HCT116 (cell line): Measurements from ENCODE around the gene PCDHA10. TPM values are rescaled to one million over a fixed set of nuclear protein-coding genes. Genes with fewer than 3 reads are reported as not detected.
A peak's percentile ranks its signal among the peaks of the same experiment; 100 is the strongest.

Experiments
- ATAC-seq: fragments of 200-7000 bp; cut with Tn5 transposase; 2 replicates; pipeline ENCODE4 v1.9.1; 2020; ENCODE audit warnings: mild to moderate bottlenecking, moderate library complexity
- BruUV-seq: library from RNA; stranded (reverse); fragments of 400-500 nt; replicated peaks from 2 replicates; lab custom pipeline; 2021; lab: Mats Ljungman, UMichigan
- CTCF ChIA-PET: fragments of 300-600 bp; sonication (Branson Sonifier 250); formaldehyde crosslinking; loops from one replicate; lab custom pipeline; 2021; ENCODE audit warnings: antibody characterized with exemption; lab: Charles Lee
- POLR2A ChIA-PET: fragments of 300-600, 350-600 bp; sonication (Branson Sonifier 250); formaldehyde crosslinking; loops from one replicate; lab custom pipeline; 2021; ENCODE audit warnings: antibody characterized with exemption; lab: Charles Lee
- RAD21 ChIA-PET, 2 experiments: fragments of 300-600 bp; sonication (Branson Sonifier 250); formaldehyde crosslinking; loops; one replicate each; lab custom pipeline; 2023; ENCODE audit warnings: low total read pairs in 2 of 2; ENCODE audit not compliant: uncharacterized antibody in 2 of 2, unreplicated experiment in 2 of 2, low non-redundant PET in 1 of 2; lab: Charles Lee
- DNase-seq: peaks from one replicate; pipeline ENCODE4 v3.0.0-alpha.2; 2010; ENCODE audit warnings: low read depth, low spot score
- H2AFZ ChIP-seq: fragments of 200-600 bp; shearing (Covaris generic), sonication (generic); 2 replicates; pipeline ENCODE4 v1.6.1; 2017; ENCODE audit warnings: low read depth, mixed run types, mixed read lengths, antibody characterized with exemption, low read length; ENCODE audit not compliant: poor library complexity, severe bottlenecking
- H3K27ac ChIP-seq: 2 replicates; pipeline ENCODE4 v1.5.1; 2012; ENCODE audit warnings: low read depth, low read length
- H3K27me3 ChIP-seq: fragments of 200-600 bp; sonication (generic); 2 replicates; pipeline ENCODE4 v1.6.1; 2016; ENCODE audit warnings: mixed run types, low read length, mixed read lengths; ENCODE audit not compliant: insufficient read depth
- H3K36me3 ChIP-seq, 2 experiments: fragments of 200-500 bp in 1 of 2; fragments of 200-600 bp in 1 of 2; sonication (Bioruptor generic) in 1 of 2; sonication (generic) in 1 of 2; 2 replicates each; pipeline versions ENCODE4 v1.5.1 to v1.6.1; 2014 to 2016; ENCODE audit warnings: low read length in 2 of 2, inconsistent platforms in 1 of 2, mixed read lengths in 1 of 2, mixed run types in 1 of 2; ENCODE audit not compliant: insufficient read depth in 2 of 2, control insufficient read depth in 1 of 2
- H3K4me1 ChIP-seq, 2 experiments: fragments of 200-600 bp in 1 of 2; sonication (generic) in 1 of 2; 2 replicates each; pipeline versions ENCODE4 v1.5.1 to v1.6.1; 2012 to 2017; ENCODE audit warnings: low read length in 2 of 2, inconsistent platforms in 1 of 2, mild to moderate bottlenecking in 1 of 2, mixed read lengths in 1 of 2, mixed run types in 1 of 2, moderate library complexity in 1 of 2; ENCODE audit not compliant: insufficient read depth in 2 of 2, control insufficient read depth in 1 of 2
- H3K4me2 ChIP-seq: fragments of 200-600 bp; sonication (generic); 2 replicates; pipeline ENCODE4 v1.6.1; 2017; ENCODE audit warnings: mixed run types, low read length, mixed read lengths
- H3K4me3 ChIP-seq, 2 experiments: fragments of 200-600 bp in 1 of 2; sonication (generic) in 1 of 2; replicated peaks in 1 of 2; 2 replicates each; pipeline ENCODE4 v1.5.1; 2011 to 2016; ENCODE audit warnings: low read length in 2 of 2, control low read depth in 1 of 2, low read depth in 1 of 2, mild to moderate bottlenecking in 1 of 2, mixed read lengths in 1 of 2, mixed run types in 1 of 2
- H3K79me2 ChIP-seq: fragments of 200-600 bp; sonication (generic); 2 replicates; pipeline ENCODE4 v1.6.1; 2017; ENCODE audit warnings: mild to moderate bottlenecking, mixed run types, low read length, moderate library complexity, mixed read lengths; ENCODE audit not compliant: insufficient read depth
- H3K9ac ChIP-seq: fragments of 200-600 bp; sonication (generic); 2 replicates; pipeline ENCODE4 v1.6.1; 2016; ENCODE audit warnings: low read length, mixed read lengths
- H3K9me2 ChIP-seq: fragments of 200-600 bp; sonication (generic), shearing (Covaris generic); 2 replicates; pipeline ENCODE4 v1.6.1; 2017; ENCODE audit warnings: mixed run types, mild to moderate bottlenecking, moderate library complexity; ENCODE audit not compliant: insufficient read depth
- H3K9me3 ChIP-seq, 2 experiments: fragments of 200-500 bp in 1 of 2; fragments of 200-600 bp in 1 of 2; sonication (Bioruptor generic) in 1 of 2; sonication (generic) in 1 of 2; 2 replicates each; pipeline ENCODE4 v1.6.1; 2014 to 2017; ENCODE audit warnings: low read length in 2 of 2, mixed read lengths in 2 of 2, inconsistent platforms in 1 of 2, low read depth in 1 of 2, mild to moderate bottlenecking in 1 of 2, mixed run types in 1 of 2, moderate library complexity in 1 of 2; ENCODE audit not compliant: control insufficient read depth in 1 of 2, insufficient read depth in 1 of 2
- H4K20me1 ChIP-seq: fragments of 200-600 bp; sonication (generic), shearing (Covaris generic); 2 replicates; pipeline ENCODE4 v1.6.1; 2017; ENCODE audit warnings: mixed run types, mild to moderate bottlenecking, moderate library complexity; ENCODE audit not compliant: insufficient read depth
- CBX3 ChIP-seq: IDR thresholded peaks from 2 replicates; pipeline ENCODE4 v1.6.1; 2012; ENCODE audit warnings: low read depth
- CTCF ChIP-seq, 3 experiments: fragments of 200-600 bp in 1 of 3; sonication (generic) in 1 of 3; IDR thresholded peaks in 2 of 3; conservative IDR thresholded peaks in 1 of 3; 2 replicates each; pipeline ENCODE4 v1.5.1; 2012 to 2017; ENCODE audit warnings: low read depth in 2 of 3, low read length in 2 of 3, antibody characterized with exemption in 1 of 3, borderline replicate concordance in 1 of 3, control low read depth in 1 of 3, mild to moderate bottlenecking in 1 of 3, mixed read lengths in 1 of 3, mixed run types in 1 of 3, moderate library complexity in 1 of 3; ENCODE audit not compliant: insufficient read depth in 1 of 3
- ELF1 ChIP-seq: IDR thresholded peaks from 2 replicates; pipeline ENCODE4 v1.6.1; 2012; ENCODE audit warnings: low read depth, borderline replicate concordance
- EZH2 ChIP-seq: fragments of 200-600 bp; sonication (generic); IDR thresholded peaks from 2 replicates; pipeline ENCODE4 v1.6.1; 2017; ENCODE audit warnings: antibody characterized with exemption, mixed run types
- EZH2phosphoT487 ChIP-seq: fragments of 200-600 bp; IDR thresholded peaks from 2 replicates; pipeline ENCODE4 v1.6.1; 2018; ENCODE audit warnings: antibody characterized with exemption, borderline replicate concordance
- JUND ChIP-seq: IDR thresholded peaks from 2 replicates; pipeline ENCODE4 v1.6.1; 2012
- POLR2A ChIP-seq: IDR thresholded peaks from 2 replicates; pipeline ENCODE4 v1.7.0; 2011; ENCODE audit warnings: borderline replicate concordance; ENCODE audit not compliant: insufficient read depth, insufficient read length; ENCODE audit errors: extremely low read depth
- RAD21 ChIP-seq: IDR thresholded peaks from 2 replicates; pipeline ENCODE4 v1.6.1; 2012; ENCODE audit warnings: low read depth, mild to moderate bottlenecking
- REST ChIP-seq: IDR thresholded peaks from 2 replicates; pipeline ENCODE4 v1.6.1; 2012; ENCODE audit warnings: low read depth
- SIN3A ChIP-seq: IDR thresholded peaks from 2 replicates; pipeline ENCODE4 v1.6.1; 2012; ENCODE audit warnings: low read depth
- YY1 ChIP-seq: IDR thresholded peaks from 2 replicates; pipeline ENCODE4 v1.6.1; 2011; ENCODE audit warnings: low read length, low read depth, moderate library complexity, mild to moderate bottlenecking; ENCODE audit not compliant: insufficient replicate concordance; ENCODE audit errors: extremely low read depth
- intact Hi-C: fragments of 100-400 bp; cut with micrococcal nuclease; formaldehyde crosslinking; loops from 2 replicates; pipeline ENCODE4 v1.10.0; 2022
- total RNA-seq: library from RNA; stranded (reverse); gene quantifications from one replicate; pipeline ENCODE4 v1.2.1, GENCODE V29; 2021; ENCODE audit not compliant: unreplicated experiment

PCDHA10 gene
- total RNA-seq, 1 experiment from 2014 or later, result 0.05 TPM

GRCh38 chr5:140881889-140882590 is 26.3 kb downstream of the PCDHA10 start, which contains the start of gene PCDHA13 (continued):
- TF ChIP-seq REST (no peak), EZH2phosphoT487 (no peak), YY1 (no peak), POLR2A (no peak), CBX3 (no peak), SIN3A (no peak), ELF1 (no peak)

GRCh38 chr5:140882591-140882899 is 26.8 kb downstream of the PCDHA10 start:
- no peak overlapping the region for H3K27ac ChIP-seq
- no peak overlapping the region for H3K4me3 ChIP-seq
- no peaks in the 10 kb centered on the region for H3K4me1 ChIP-seq
- H3K9me3 ChIP-seq, result no peaks in the 10 kb centered on the region
- TF ChIP-seq EZH2, result no peak
- no peak for TF ChIP-seq JUND
- TF ChIP-seq RAD21, result peak; percentile 89
- peak; percentile 59 to 75 (median 60) for TF ChIP-seq CTCF (IDR thresholded peaks at IDR 0.05 in 2 of 3, conservative IDR thresholded peaks at IDR 0.05 in 1 of 3; ENCODE audit: borderline replicate concordance in 1 of 3, insufficient read depth in 1 of 3, low read depth in 2 of 3, low read length in 2 of 3)
- DNase-seq (peak; percentile 46), ATAC-seq (peak; percentile 69)
- BruUV-seq, result no TSS peak
- H3K27me3 ChIP-seq, result no peaks in the 10 kb centered on the region
- H3K36me3 ChIP-seq, result no peaks in the 10 kb centered on the region
- ChIA-PET RAD21 (interaction anchor here (0.9 to 1.6 kb wide), 3 partner anchors 157 to 159 kb away, joined by 3 to 8 read pairs (median 3); no protein-coding TSS in a partner anchor), POLR2A (interaction anchor here (2.1 kb wide), 1 partner anchor 158 kb away, joined by 4 read pairs; no protein-coding TSS in a partner anchor), CTCF (interaction anchor here (1.4 kb wide), 1 partner anchor 157 kb away, joined by 3 read pairs; no protein-coding TSS in a partner anchor)
- no peaks in the 10 kb centered on the region for H3K79me2 ChIP-seq
- no peak overlapping the region for H3K9ac ChIP-seq
- intact Hi-C loops, result loop anchor here (1.0 kb wide), 1 partner anchor 159 kb away; no protein-coding TSS in a partner anchor
- no peak overlapping the region for H2AFZ ChIP-seq
- H3K9me2 ChIP-seq, result no peaks in the 10 kb centered on the region; the same call in 1 of the 2 replicates
- H3K4me2 ChIP-seq, result no peak overlapping the region
- H4K20me1 ChIP-seq, result no peaks in the 10 kb centered on the region
